Measurements from ENCODE around the gene C1QB. TPM values are rescaled to one million over a fixed set of nuclear protein-coding genes. Genes with fewer than 3 reads are reported as not detected.
"Not testable (repeated sequence)": the region's sequence is repeated elsewhere in the genome, so short reads cannot be mapped to it uniquely, and the experiment has no call there.

The C1QB gene
- total and polyA plus RNA-seq, 7 donors = 82.0 to 843 (median 367) TPM

DNA sequence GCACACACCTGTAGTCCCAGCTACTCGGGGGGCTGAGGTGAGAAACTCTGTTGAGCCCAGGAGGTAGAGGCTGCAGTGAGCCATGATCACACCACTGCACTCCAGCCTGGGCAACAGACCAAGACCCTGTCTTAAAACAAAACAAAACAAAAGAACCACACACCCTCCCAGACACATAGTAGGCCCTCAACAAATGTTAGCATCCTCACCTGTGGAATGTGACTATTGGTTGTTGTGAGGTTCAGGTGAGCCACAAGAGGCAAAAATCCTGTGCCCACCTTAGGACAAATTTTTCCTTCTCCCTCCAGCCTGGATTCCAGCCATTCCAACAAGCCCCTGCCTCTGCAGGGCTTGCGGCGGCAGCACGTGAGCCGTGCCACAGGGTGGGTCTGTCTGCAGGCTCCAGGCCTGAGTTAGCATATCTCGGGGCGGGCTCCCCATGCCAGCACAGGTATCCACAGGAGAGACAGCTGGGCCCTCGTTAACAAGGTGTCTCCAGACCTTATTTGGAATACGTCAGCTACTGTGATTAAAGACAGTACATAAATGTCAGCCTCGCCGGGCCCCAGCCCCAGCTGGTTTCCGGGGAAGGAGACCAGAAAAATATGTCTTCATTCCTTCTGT lies 17.4 kb downstream of the C1QB start:
- Histone ChIP-seq H3K9me3 (no peaks in the 10 kb centered on the region), H3K4me3 (no peak overlapping the region), H3K27me3 (peaks cover 0 to 46% (median 3%) of the 10 kb centered on the region in 3 donors), H3K36me3 (no peaks in the 10 kb centered on the region), H3K27ac (no peak overlapping the region), H3K4me1 (no peaks in the 10 kb centered on the region)
- WGBS, 2 donors = 56 to 73% methylated on average over 12 of the region's 12 CpGs
- intact Hi-C loops (cut with DNase I) = no loop called here
- TF ChIP-seq, protein P1, sequence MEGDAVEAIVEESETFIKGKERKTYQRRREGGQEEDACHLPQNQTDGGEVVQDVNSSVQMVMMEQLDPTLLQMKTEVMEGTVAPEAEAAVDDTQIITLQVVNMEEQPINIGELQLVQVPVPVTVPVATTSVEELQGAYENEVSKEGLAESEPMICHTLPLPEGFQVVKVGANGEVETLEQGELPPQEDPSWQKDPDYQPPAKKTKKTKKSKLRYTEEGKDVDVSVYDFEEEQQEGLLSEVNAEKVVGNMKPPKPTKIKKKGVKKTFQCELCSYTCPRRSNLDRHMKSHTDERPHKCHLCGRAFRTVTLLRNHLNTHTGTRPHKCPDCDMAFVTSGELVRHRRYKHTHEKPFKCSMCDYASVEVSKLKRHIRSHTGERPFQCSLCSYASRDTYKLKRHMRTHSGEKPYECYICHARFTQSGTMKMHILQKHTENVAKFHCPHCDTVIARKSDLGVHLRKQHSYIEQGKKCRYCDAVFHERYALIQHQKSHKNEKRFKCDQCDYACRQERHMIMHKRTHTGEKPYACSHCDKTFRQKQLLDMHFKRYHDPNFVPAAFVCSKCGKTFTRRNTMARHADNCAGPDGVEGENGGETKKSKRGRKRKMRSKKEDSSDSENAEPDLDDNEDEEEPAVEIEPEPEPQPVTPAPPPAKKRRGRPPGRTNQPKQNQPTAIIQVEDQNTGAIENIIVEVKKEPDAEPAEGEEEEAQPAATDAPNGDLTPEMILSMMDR (IDR thresholded peaks at IDR 0.05) = no peak
- TF ChIP-seq POLR2A (IDR thresholded peaks at IDR 0.05) (no peak), POLR2AphosphoS5 (IDR thresholded peaks at IDR 0.05) (no peak), EP300 (IDR thresholded peaks at IDR 0.05) (no peak)
- DNase-seq = no peak

DNA sequence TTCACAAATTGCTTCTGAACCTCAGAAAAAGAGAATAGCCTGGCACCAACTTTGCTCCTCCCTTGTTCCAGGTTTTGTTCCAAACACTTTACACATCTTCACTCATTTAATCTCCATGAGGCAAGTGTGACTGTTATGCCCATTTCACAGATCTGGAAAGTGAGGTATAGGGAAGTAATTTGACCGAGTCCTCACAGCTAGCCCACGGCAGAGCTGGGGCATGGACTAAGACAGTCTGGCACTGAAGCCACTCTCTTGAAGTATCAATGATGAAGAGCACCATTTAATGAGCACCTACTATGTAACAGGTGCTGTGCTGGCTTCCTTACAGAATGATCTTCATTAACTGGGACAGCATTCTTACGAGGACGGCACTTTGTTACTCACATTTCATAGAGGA lies 19.0 kb downstream of the C1QB start:
- 90 to 93% methylated on average over 4 of the region's 4 CpGs for WGBS, 2 donors
- H3K4me3 ChIP-seq = no peak overlapping the region
- no peak for DNase-seq
- H3K27ac ChIP-seq = no peak overlapping the region
- H3K9me3 ChIP-seq = no peaks in the 10 kb centered on the region
- TF ChIP-seq POLR2A (IDR thresholded peaks at IDR 0.05) = no peak
- TF ChIP-seq, protein P1 (IDR thresholded peaks at IDR 0.05) = no peak
- no peak for TF ChIP-seq POLR2AphosphoS5 (IDR thresholded peaks at IDR 0.05)
- H3K36me3 ChIP-seq = no peaks in the 10 kb centered on the region
- no peaks in the 10 kb centered on the region for H3K4me1 ChIP-seq
- intact Hi-C loops (cut with DNase I) = no loop called here
- H3K27me3 ChIP-seq = peaks cover 2 to 54% (median 3%) of the 10 kb centered on the region in 3 donors

DNA sequence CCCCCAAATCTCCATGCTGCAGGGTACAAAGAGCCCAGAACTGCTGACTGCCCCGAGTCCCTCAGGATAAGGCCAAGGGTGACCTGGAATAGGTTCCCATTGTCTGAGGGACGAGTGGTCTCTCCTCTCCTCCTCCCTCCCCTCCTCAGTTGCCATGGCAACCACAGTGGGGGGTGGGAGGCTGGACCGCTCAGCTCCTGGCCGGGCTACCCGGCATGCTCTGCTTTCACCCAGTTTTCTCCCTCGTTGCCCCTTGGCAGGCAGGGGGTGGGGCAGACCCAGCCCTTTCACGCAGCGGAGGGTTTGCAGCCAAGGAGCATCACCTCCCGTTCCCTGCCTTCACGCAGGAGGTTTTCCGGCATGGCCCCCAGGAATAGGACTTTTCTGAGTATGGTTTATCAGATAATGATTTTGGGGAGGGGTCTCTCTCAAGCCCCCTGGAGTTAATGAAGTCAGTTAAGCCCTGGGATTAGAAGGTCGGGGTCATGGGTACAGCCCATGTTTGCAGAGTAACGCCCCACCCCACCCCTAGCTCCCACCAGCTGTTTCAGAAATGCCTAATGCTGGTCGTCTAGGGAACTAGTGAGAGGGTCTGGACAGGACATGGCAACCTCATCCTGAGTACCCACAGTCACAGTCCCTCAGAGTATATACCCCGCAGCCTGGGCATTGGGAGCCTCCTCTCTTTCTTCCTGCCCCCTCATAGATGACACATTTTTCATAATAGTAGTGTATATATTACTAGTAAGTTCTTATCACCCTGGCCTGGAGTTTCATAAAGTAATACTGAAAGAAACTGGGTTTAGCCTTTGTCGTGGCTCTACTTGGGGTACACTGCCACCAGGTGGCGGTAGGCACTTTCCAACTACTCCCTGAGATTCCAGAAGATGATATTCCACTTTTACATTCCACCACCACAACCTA lies 20.7 kb downstream of the C1QB start:
- Histone ChIP-seq H3K4me3 (no peak overlapping the region), H3K36me3 (no peaks in the 10 kb centered on the region), H3K27ac (no peak overlapping the region), H3K27me3 (peaks cover 3 to 65% (median 10%) of the 10 kb centered on the region in 3 donors), H3K9me3 (no peaks in the 10 kb centered on the region), H3K4me1 (no peaks in the 10 kb centered on the region)
- TF ChIP-seq POLR2A (IDR thresholded peaks at IDR 0.05) (no peak), EP300 (IDR thresholded peaks at IDR 0.05) (no peak), POLR2AphosphoS5 (IDR thresholded peaks at IDR 0.05) (no peak)
- TF ChIP-seq, protein P1 (IDR thresholded peaks at IDR 0.05) = peak in 3 of 4 experiments; percentile 24 to 42 (median 28)
- 22 to 36% methylated on average over 17 of the region's 17 CpGs for WGBS, 2 donors
- intact Hi-C loops (cut with DNase I) = no loop called here
- no peak for DNase-seq

DNA sequence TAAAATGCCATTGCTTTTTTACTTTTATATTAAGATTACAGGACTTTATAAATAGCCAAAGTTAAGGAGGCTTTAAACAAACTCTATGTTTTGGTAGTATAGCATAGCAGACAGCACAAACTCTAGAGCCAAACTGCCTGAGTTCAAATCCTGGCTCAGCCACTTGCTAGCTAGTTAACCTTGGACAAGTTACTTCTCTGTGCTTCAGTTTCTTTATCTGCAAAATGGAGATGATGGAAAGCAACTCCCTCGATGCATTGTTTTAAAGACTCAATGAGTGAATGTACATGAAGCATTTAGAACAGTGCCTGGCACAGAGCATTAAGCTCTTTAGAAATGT lies 21.3 kb downstream of the C1QB start:
- Histone ChIP-seq H3K27ac (no peak overlapping the region), H3K27me3 (peaks cover 3 to 65% (median 10%) of the 10 kb centered on the region in 3 donors), H3K4me1 (no peaks in the 10 kb centered on the region), H3K36me3 (no peaks in the 10 kb centered on the region), H3K9me3 (no peaks in the 10 kb centered on the region), H3K4me3 (no peak overlapping the region)
- 10 to 48% methylated on average over 1 of the region's 1 CpG for whole genome bisulfite sequencing, 2 donors
- TF ChIP-seq POLR2AphosphoS5 (IDR thresholded peaks at IDR 0.05) (no peak), EP300 (IDR thresholded peaks at IDR 0.05) (no peak), POLR2A (IDR thresholded peaks at IDR 0.05) (no peak)
- TF ChIP-seq, protein P1 (IDR thresholded peaks at IDR 0.05) = no peak
- no peak for DNase-seq
- intact Hi-C loops (cut with DNase I) = no loop called here

DNA sequence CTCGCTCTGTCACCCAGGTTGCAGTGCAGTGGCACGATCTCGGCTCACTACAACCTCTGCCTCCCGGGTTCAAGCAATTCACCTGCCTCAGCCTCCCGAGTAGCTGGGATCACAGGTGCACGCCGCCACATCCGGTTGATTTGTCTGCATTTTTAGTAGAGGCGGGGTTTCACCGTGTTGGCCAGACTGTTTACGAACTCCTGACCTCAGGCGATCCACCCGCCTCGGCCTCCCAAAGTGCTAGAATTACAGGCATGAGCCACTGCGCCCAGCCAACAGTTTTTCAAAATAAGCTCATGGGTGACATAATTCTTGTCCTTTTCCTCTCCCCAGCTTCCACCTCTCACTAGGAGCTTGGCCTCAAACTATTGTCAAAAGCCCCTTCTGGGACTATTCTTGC lies 23.1 kb downstream of the C1QB start:
- intact Hi-C loops (cut with DNase I); H3K36me3 ChIP-seq: not testable (repeated sequence)

More for the DNA sequence above, 23.1 kb downstream of the C1QB start:
- H3K27ac ChIP-seq, H3K4me1 ChIP-seq, H3K4me3 ChIP-seq, H3K9me3 ChIP-seq, DNase-seq: not testable (repeated sequence)
- H3K27me3 ChIP-seq = peaks cover 3 to 49% (median 10%) of the 10 kb centered on the region in 3 donors
- WGBS, 2 donors = 65 to 82% methylated on average over 15 of the region's 15 CpGs

Measured in sigmoid colon (tissue), 7 donors.